HG02798 (cell line): ENCODE measurements around the gene CCDC57.
"Not testable (repeated sequence)": the region's sequence is repeated elsewhere in the genome, so short reads cannot be mapped to it uniquely, and the experiment has no call there.

Experiments
- ATAC-seq: cut with Tn5 transposase; IDR thresholded peaks from one replicate; pipeline ENCODE4 v1.9.1; 2021; ENCODE audit warnings: mild to moderate bottlenecking; ENCODE audit not compliant: unreplicated experiment, poor library complexity

The CCDC57 gene

GRCh38 chr17:82213251-82214011 is 789 bp upstream of the CCDC57 start:
- ATAC-seq, result peak; percentile 13

GRCh38 chr17:82210655-82211054 is 2.0 kb downstream of the CCDC57 start:
- not testable (repeated sequence) for ATAC-seq

GRCh38 chr17:82205720-82206508 is 6.7 kb downstream of the CCDC57 start:
- ATAC-seq, result peak; percentile 78

GRCh38 chr17:82204831-82205719 is 7.6 kb downstream of the CCDC57 start:
- no peak for ATAC-seq

GRCh38 chr17:82203920-82204319 is 8.7 kb downstream of the CCDC57 start:
- no peak for ATAC-seq

GRCh38 chr17:82202981-82203380 is 9.7 kb downstream of the CCDC57 start:
- no peak for ATAC-seq

GRCh38 chr17:82201498-82201910 is 11.1 kb downstream of the CCDC57 start:
- no peak for ATAC-seq

- no peak for ATAC-seq
Observed at GRCh38 chr17:82200743-82201497, 11.7 kb downstream of the CCDC57 start.

- ATAC-seq, result no peak
Observed at GRCh38 chr17:82200135-82200534, 12.5 kb downstream of the CCDC57 start.

- ATAC-seq, result no peak
Observed at GRCh38 chr17:82199496-82199895, 13.1 kb downstream of the CCDC57 start.

- ATAC-seq, result no peak
Observed at GRCh38 chr17:82198092-82198491, 14.6 kb downstream of the CCDC57 start.

GRCh38 chr17:82195675-82196672 is 16.7 kb downstream of the CCDC57 start:
- ATAC-seq, result no peak

- ATAC-seq, result no peak
Observed at GRCh38 chr17:82194765-82195164, 17.9 kb downstream of the CCDC57 start.

- no peak for ATAC-seq
Observed at GRCh38 chr17:82193520-82194220, 19.0 kb downstream of the CCDC57 start.

GRCh38 chr17:82193050-82193449 is 19.6 kb downstream of the CCDC57 start:
- ATAC-seq, result not testable (repeated sequence)

- no peak for ATAC-seq
Observed at GRCh38 chr17:82188001-82188961, 24.4 kb downstream of the CCDC57 start.

GRCh38 chr17:82187500-82187899 is 25.1 kb downstream of the CCDC57 start:
- ATAC-seq, result no peak
